ENCODE measurements around the gene RBM14. TPM values are rescaled to one million over a fixed set of nuclear protein-coding genes. Genes with fewer than 3 reads are reported as not detected.

Gene RBM14
- total RNA-seq, 5 donors from 2014 or later (not counting 1 experiment from before 2014, with no cell fraction given) = 176 to 382 (median 191) TPM

GRCh38 chr11:66625752-66626149 lies 9.3 kb downstream of the RBM14 start:
- DNase-seq = no peak
- ATAC-seq (replicated peaks in 1 of 4) = peak in 1 of 4 experiments; percentile 6
- Histone ChIP-seq H3K27me3 (replicated peaks in 1 of 2; ENCODE audit: control insufficient read depth in 2 of 2, extremely low read depth in 1 of 2, insufficient read depth in 2 of 2, low read length in 1 of 2) (no peaks in the 10 kb centered on the region), H3K4me3 (ENCODE audit: control insufficient read depth in 1 of 2, extremely low read depth in 1 of 2, low read length in 1 of 2) (no peak overlapping the region), H3K4me1 (ENCODE audit: control insufficient read depth in 1 of 2, extremely low read depth in 1 of 2, insufficient read depth in 2 of 2, low read length in 2 of 2) (peaks cover 21 to 65% of the 10 kb centered on the region in 2 experiments), H3K9me3 (no peaks in the 10 kb centered on the region), H3K27ac (ENCODE audit: low read length) (no peak overlapping the region), H3K36me3 (ENCODE audit: control insufficient read depth in 2 of 2, extremely low read depth in 1 of 2, insufficient read depth in 1 of 2, low read length in 1 of 2) (peaks cover 27 to 84% of the 10 kb centered on the region in 2 donors)
- WGBS (ENCODE audit: insufficient coverage) = 98% methylated on average over 6 of the region's 9 CpGs
- Mint-ChIP-seq H3K9me3 (no peaks in the 10 kb centered on the region), H3K27me3 (no peaks in the 10 kb centered on the region), H3K4me3 (no peak overlapping the region), H3K36me3 (peaks cover 56% of the 10 kb centered on the region), H3K27ac (no peak overlapping the region), H3K4me1 (peaks cover 72 to 94% (median 82%) of the 10 kb centered on the region in 3 donors)
- ChIA-PET POLR2A (interaction anchor here (0.9 to 2.2 kb wide), 4 partner anchors 11 to 37 kb away, joined by 3 to 16 read pairs (median 4); partner anchors contain the start of gene RBM4 (in 1 of the 2)), CTCF (interaction anchor here (0.6 to 1.7 kb wide), 2 partner anchors 13 to 23 kb away, joined by 4 to 7 read pairs; partner anchors contain the start of gene RBM4 (in 1 of the 2))

- Mint-ChIP-seq H3K4me1 (peaks cover 67 to 90% (median 76%) of the 10 kb centered on the region in 3 donors), H3K4me3 (peak overlapping the region in 1 of 3 donors; percentile 41), H3K36me3 (peaks cover 56% of the 10 kb centered on the region), H3K27me3 (no peaks in the 10 kb centered on the region), H3K27ac (no peak overlapping the region), H3K9me3 (no peaks in the 10 kb centered on the region)
- POLR2A ChIA-PET = interaction anchor here in 1 of 2 donors (0.9 to 1.0 kb wide), 2 partner anchors 10 to 12 kb away, joined by 3 to 4 read pairs; no protein-coding TSS in a partner anchor
- DNase-seq = no peak
- Histone ChIP-seq H3K36me3 (ENCODE audit: control insufficient read depth in 2 of 2, extremely low read depth in 1 of 2, insufficient read depth in 1 of 2, low read length in 1 of 2) (peaks cover 27 to 85% of the 10 kb centered on the region in 2 donors), H3K4me1 (ENCODE audit: control insufficient read depth in 1 of 2, extremely low read depth in 1 of 2, insufficient read depth in 2 of 2, low read length in 2 of 2) (peaks cover 18 to 60% of the 10 kb centered on the region in 2 experiments), H3K9me3 (no peaks in the 10 kb centered on the region), H3K27me3 (replicated peaks in 1 of 2; ENCODE audit: control insufficient read depth in 2 of 2, extremely low read depth in 1 of 2, insufficient read depth in 2 of 2, low read length in 1 of 2) (no peaks in the 10 kb centered on the region), H3K4me3 (ENCODE audit: control insufficient read depth in 1 of 2, extremely low read depth in 1 of 2, low read length in 1 of 2) (no peak overlapping the region), H3K27ac (ENCODE audit: low read length) (no peak overlapping the region)
- 97% methylated on average over 20 of the region's 25 CpGs for WGBS (ENCODE audit: insufficient coverage)
- ATAC-seq (replicated peaks in 1 of 4) = no peak
- CTCF ChIA-PET = interaction anchor here in 1 of 2 donors (1.7 kb wide), 1 partner anchor 12 kb away, joined by 4 read pairs; the partner anchor contains the start of gene RBM4
These were observed 10.0 kb downstream of the RBM14 start for GRCh38 chr11:66626382-66626781.

- Mint-ChIP-seq H3K4me1 (peaks cover 64 to 90% (median 73%) of the 10 kb centered on the region in 3 donors), H3K27ac (no peak overlapping the region), H3K36me3 (peaks cover 55% of the 10 kb centered on the region), H3K27me3 (no peaks in the 10 kb centered on the region), H3K4me3 (peak overlapping the region in 1 of 3 donors; percentile 41), H3K9me3 (no peaks in the 10 kb centered on the region)
- WGBS (ENCODE audit: insufficient coverage) = no CpG with 5 or more reads among the region's 7 CpGs
- ATAC-seq (replicated peaks in 1 of 4) (no peak), DNase-seq (no peak)
- Histone ChIP-seq H3K36me3 (ENCODE audit: control insufficient read depth in 2 of 2, extremely low read depth in 1 of 2, insufficient read depth in 1 of 2, low read length in 1 of 2) (peaks cover 27 to 89% of the 10 kb centered on the region in 2 donors), H3K27me3 (replicated peaks in 1 of 2; ENCODE audit: control insufficient read depth in 2 of 2, extremely low read depth in 1 of 2, insufficient read depth in 2 of 2, low read length in 1 of 2) (no peaks in the 10 kb centered on the region), H3K4me3 (ENCODE audit: control insufficient read depth in 1 of 2, extremely low read depth in 1 of 2, low read length in 1 of 2) (no peak overlapping the region), H3K9me3 (no peaks in the 10 kb centered on the region), H3K4me1 (ENCODE audit: control insufficient read depth in 1 of 2, extremely low read depth in 1 of 2, insufficient read depth in 2 of 2, low read length in 2 of 2) (peaks cover 18 to 60% of the 10 kb centered on the region in 2 experiments), H3K27ac (ENCODE audit: low read length) (no peak overlapping the region)
- POLR2A ChIA-PET = interaction anchor here (0.8 to 2.5 kb wide), 4 partner anchors 7 to 1413 kb away, joined by 4 to 14 read pairs (median 8); no protein-coding TSS in a partner anchor
- CTCF ChIA-PET = interaction anchor here in 1 of 2 donors (1.7 kb wide), 1 partner anchor 11 kb away, joined by 4 read pairs; the partner anchor contains the start of gene RBM4
These were observed 10.5 kb downstream of the RBM14 start for GRCh38 chr11:66626926-66627325.

- peaks cover 58 to 82% (median 68%) of the 10 kb centered on the region in 3 donors for H3K4me1 Mint-ChIP-seq
- ATAC-seq (replicated peaks in 1 of 4) = no peak
- H3K4me3 ChIP-seq (ENCODE audit: control insufficient read depth in 1 of 2, extremely low read depth in 1 of 2, low read length in 1 of 2) = no peak overlapping the region
- H3K9me3 Mint-ChIP-seq = no peaks in the 10 kb centered on the region
- no peaks in the 10 kb centered on the region for H3K27me3 Mint-ChIP-seq
- H3K36me3 Mint-ChIP-seq = peaks cover 51% of the 10 kb centered on the region
- peaks cover 8 to 55% of the 10 kb centered on the region in 2 experiments for H3K4me1 ChIP-seq (ENCODE audit: control insufficient read depth in 1 of 2, extremely low read depth in 1 of 2, insufficient read depth in 2 of 2, low read length in 2 of 2)
- H3K4me3 Mint-ChIP-seq = peak overlapping the region in 1 of 3 donors; percentile 31
- POLR2A ChIA-PET = interaction anchor here (0.6 to 2.5 kb wide), 5 partner anchors 9 to 35 kb away, joined by 4 to 17 read pairs (median 10); partner anchors contain the start of genes CCDC87 (in 1 of the 2), CCS (in 1 of the 2) and RBM4 (in 1 of the 2)
- H3K9me3 ChIP-seq = no peaks in the 10 kb centered on the region
- peaks cover 25 to 83% of the 10 kb centered on the region in 2 donors for H3K36me3 ChIP-seq (ENCODE audit: control insufficient read depth in 2 of 2, extremely low read depth in 1 of 2, insufficient read depth in 1 of 2, low read length in 1 of 2)
- H3K27ac Mint-ChIP-seq = peak overlapping the region in 1 of 2 donors; percentile 45
- no peak for DNase-seq
- 96% methylated on average over 3 of the region's 7 CpGs for WGBS (ENCODE audit: insufficient coverage)
- H3K27ac ChIP-seq (ENCODE audit: low read length) = no peak overlapping the region
- no peaks in the 10 kb centered on the region for H3K27me3 ChIP-seq (replicated peaks in 1 of 2; ENCODE audit: control insufficient read depth in 2 of 2, extremely low read depth in 1 of 2, insufficient read depth in 2 of 2, low read length in 1 of 2)
- CTCF ChIA-PET = interaction anchor here in 1 of 2 donors (1.1 kb wide), 1 partner anchor 50 kb away, joined by 3 read pairs; no protein-coding TSS in a partner anchor
These were observed 11.7 kb downstream of the RBM14 start for GRCh38 chr11:66628061-66628603.

GRCh38 chr11:66629356-66629755 lies 12.9 kb downstream of the RBM14 start:
- no peaks in the 10 kb centered on the region for H3K9me3 ChIP-seq
- Mint-ChIP-seq H3K4me3 (no peak overlapping the region), H3K27ac (no peak overlapping the region), H3K9me3 (no peaks in the 10 kb centered on the region), H3K36me3 (peaks cover 43% of the 10 kb centered on the region), H3K27me3 (no peaks in the 10 kb centered on the region), H3K4me1 (peaks cover 50 to 73% (median 63%) of the 10 kb centered on the region in 3 donors)
- no peak for DNase-seq
- WGBS (ENCODE audit: insufficient coverage) = no CpG with 5 or more reads among the region's 2 CpGs
- ATAC-seq (replicated peaks in 1 of 4) = no peak
- H3K36me3 ChIP-seq (ENCODE audit: control insufficient read depth in 2 of 2, extremely low read depth in 1 of 2, insufficient read depth in 1 of 2, low read length in 1 of 2) = peaks cover 18 to 80% of the 10 kb centered on the region in 2 donors
- H3K27me3 ChIP-seq (replicated peaks in 1 of 2; ENCODE audit: control insufficient read depth in 2 of 2, extremely low read depth in 1 of 2, insufficient read depth in 2 of 2, low read length in 1 of 2) = no peaks in the 10 kb centered on the region
- no peak overlapping the region for H3K27ac ChIP-seq (ENCODE audit: low read length)
- H3K4me1 ChIP-seq (ENCODE audit: control insufficient read depth in 1 of 2, extremely low read depth in 1 of 2, insufficient read depth in 2 of 2, low read length in 2 of 2) = peaks cover 0 to 44% of the 10 kb centered on the region in 2 experiments
- POLR2A ChIA-PET = interaction anchor here (0.6 to 2.5 kb wide), 6 partner anchors 9 to 1615 kb away, joined by 3 to 17 read pairs (median 8); partner anchors contain the start of genes CCDC87 (in 1 of the 2), CCS (in 1 of the 2) and RBM4 (in 1 of the 2)
- CTCF ChIA-PET = interaction anchor here (0.6 to 1.1 kb wide), 2 partner anchors 51 to 660 kb away, joined by 3 read pairs; partner anchors contain the start of gene ANKRD13D (in 1 of the 2)
- H3K4me3 ChIP-seq (ENCODE audit: control insufficient read depth in 1 of 2, extremely low read depth in 1 of 2, low read length in 1 of 2) = no peak overlapping the region

GRCh38 chr11:66631883-66632282 lies 15.5 kb downstream of the RBM14 start:
- Histone ChIP-seq H3K9me3 (no peaks in the 10 kb centered on the region), H3K27ac (ENCODE audit: low read length) (no peak overlapping the region), H3K4me1 (ENCODE audit: control insufficient read depth in 1 of 2, extremely low read depth in 1 of 2, insufficient read depth in 2 of 2, low read length in 2 of 2) (peaks cover 2 to 32% of the 10 kb centered on the region in 2 experiments), H3K36me3 (ENCODE audit: control insufficient read depth in 2 of 2, extremely low read depth in 1 of 2, insufficient read depth in 1 of 2, low read length in 1 of 2) (peaks cover 10 to 59% of the 10 kb centered on the region in 2 donors), H3K4me3 (ENCODE audit: control insufficient read depth in 1 of 2, extremely low read depth in 1 of 2, low read length in 1 of 2) (no peak overlapping the region), H3K27me3 (replicated peaks in 1 of 2; ENCODE audit: control insufficient read depth in 2 of 2, extremely low read depth in 1 of 2, insufficient read depth in 2 of 2, low read length in 1 of 2) (no peaks in the 10 kb centered on the region)
- no peak overlapping the region for H3K4me3 Mint-ChIP-seq
- WGBS (ENCODE audit: insufficient coverage) = 98% methylated on average over 5 of the region's 6 CpGs
- ATAC-seq (replicated peaks in 1 of 4) (no peak), DNase-seq (no peak)
- H3K9me3 Mint-ChIP-seq = no peaks in the 10 kb centered on the region
- CTCF ChIA-PET = interaction anchor here in 1 of 2 donors (0.6 kb wide), 1 partner anchor 14 kb away, joined by 4 read pairs; no protein-coding TSS in a partner anchor
- H3K4me1 Mint-ChIP-seq = peaks cover 51 to 60% (median 53%) of the 10 kb centered on the region in 3 donors
- POLR2A ChIA-PET = interaction anchor here (0.6 to 2.2 kb wide), 5 partner anchors 9 to 114 kb away, joined by 4 to 16 read pairs (median 6); no protein-coding TSS in a partner anchor
- H3K27me3 Mint-ChIP-seq = no peaks in the 10 kb centered on the region
- no peak overlapping the region for H3K27ac Mint-ChIP-seq
- peaks cover 44% of the 10 kb centered on the region for H3K36me3 Mint-ChIP-seq
